GM18951 (cell line): ENCODE results near the gene JAZF1.

Source experiments
- POLR2A ChIP-seq: IDR thresholded peaks from 4 replicates; pipeline ENCODE4 v1.6.1; 2011; ENCODE audit warnings: mild to moderate bottlenecking; ENCODE audit not compliant: insufficient read length, insufficient read depth; ENCODE audit errors: extremely low read depth
- in situ Hi-C: fragments of 300-500 bp; cut with MboI; formaldehyde crosslinking; loops from one replicate; pipeline ENCODE4 v1.12.0; 2022; ENCODE audit warnings: low sequenced_read_pairs, mixed read lengths, inconsistent platforms; ENCODE audit not compliant: unreplicated experiment

The JAZF1 gene

DNA sequence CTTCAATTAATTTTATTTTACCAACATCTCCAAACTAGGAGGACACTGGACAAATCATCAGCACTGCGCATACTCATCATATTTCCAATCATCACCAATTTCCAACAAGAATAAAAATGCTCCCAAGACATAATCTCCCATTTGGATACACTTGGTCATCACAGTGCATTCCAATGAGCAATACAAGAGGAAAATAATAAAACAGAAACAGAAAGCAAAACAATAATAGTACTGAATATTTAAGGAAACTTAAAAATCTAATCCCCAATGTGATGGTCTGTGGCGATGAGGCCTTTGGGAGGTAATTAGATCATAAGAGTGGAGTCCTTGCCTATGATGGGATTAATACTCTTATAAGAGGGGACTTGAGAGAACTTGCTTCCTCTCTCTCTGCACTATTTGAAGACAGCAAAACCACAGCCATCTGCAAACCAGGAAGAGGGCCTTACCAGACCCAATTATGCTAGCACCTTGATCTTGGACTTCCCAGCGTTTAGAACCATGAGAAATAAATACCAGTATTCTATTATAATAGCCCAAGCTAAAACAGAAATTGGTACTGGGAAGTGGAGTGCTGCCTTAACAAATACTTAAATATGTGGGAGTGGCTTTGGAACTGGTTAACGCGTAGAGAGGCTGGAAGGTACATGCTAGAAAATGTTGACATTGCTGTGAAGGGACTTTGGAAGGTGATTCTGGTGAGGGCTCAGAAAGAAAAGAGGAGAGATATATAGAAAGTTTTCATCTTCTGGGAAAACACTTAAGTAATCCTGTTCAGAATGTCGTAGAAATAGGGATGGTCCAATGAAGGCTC lies 91.5 kb downstream of the JAZF1 start:
- no peak for TF ChIP-seq POLR2A
- in situ Hi-C loops = no loop called here

DNA sequence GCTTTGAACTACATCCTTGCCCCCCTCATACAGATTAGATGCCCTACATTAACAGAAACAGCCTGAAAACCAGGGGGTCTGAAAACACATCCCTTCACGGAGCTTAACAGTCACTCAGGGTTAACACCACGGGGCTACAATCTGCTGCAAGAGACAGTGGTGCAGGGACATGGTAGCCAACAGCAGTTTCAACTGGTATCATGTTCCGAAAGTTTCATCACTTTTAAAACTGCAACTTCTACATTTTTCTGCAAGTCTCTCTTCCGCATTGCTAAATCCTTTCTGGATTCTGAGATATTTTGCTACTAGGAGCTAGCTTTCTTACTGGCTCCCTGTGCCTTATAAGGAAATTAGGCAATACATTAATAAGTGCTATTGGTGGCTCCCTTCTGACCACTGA lies 92.6 kb downstream of the JAZF1 start:
- in situ Hi-C loops = no loop called here
- TF ChIP-seq POLR2A = no peak

DNA sequence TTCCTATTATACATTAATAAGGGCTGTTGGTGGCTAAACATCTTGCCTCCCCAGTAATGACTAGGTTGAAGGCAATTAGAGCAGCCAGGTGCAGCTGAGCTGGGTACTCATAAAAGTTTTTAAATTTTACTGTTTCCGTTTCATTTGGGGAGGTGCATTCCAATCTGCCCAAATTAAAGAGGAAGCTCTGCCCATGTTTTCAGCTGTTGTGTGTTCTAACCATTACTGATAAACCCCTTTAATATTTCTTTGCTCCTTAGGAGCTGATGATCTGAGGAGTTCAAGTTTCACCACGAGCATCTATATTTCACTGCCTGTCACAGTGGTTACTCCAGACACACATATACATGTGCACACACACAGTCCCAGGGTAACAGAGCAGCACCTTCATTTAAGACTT lies 94.4 kb downstream of the JAZF1 start:
- in situ Hi-C loops = no loop called here
- no peak for TF ChIP-seq POLR2A

DNA sequence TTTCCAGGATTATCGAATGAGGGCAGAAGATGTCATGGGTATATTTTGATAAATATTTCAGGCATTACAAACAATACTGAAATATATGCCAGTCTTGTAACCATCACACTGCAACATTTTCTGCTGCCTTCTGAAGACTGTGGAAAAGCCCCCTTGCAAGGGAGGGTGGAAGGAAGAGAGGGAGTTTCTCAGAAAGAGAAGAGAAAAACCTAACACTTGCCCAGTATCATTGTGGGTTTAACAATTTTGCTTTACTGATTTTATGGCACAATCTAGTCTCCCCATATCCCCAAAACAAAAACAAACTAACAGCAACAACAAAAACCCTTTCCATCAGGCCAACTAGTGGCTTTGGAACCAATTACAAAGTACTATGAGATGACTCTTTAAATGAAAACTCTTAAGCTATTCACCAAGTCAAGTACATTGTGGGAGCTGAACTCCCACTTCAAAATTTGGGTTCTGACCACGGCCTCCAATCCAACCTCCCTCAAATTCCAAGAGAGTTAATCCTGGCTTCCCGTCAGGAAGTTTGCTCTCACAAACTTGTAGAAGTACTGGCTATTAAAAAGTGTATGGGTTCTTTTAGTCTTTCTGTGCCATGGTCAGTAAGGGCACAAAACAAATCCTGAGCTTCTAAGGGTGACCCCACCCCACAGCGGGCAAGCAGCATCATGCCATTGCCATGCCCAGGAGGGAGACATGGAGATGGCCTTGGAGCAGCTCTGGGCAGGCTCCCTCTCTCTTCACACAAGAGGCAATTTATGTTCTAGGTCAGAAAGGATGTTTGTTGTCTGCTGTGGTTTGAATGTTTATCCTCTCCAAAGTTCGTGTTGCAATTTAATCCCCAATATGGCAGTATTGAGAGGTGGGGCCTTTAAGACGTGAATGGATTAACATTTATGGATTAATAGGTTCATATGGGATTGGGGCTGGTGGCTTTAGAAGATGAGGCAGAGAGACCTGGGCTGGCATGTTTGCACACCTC lies 96.3 kb downstream of the JAZF1 start:
- in situ Hi-C loops = no loop called here

DNA sequence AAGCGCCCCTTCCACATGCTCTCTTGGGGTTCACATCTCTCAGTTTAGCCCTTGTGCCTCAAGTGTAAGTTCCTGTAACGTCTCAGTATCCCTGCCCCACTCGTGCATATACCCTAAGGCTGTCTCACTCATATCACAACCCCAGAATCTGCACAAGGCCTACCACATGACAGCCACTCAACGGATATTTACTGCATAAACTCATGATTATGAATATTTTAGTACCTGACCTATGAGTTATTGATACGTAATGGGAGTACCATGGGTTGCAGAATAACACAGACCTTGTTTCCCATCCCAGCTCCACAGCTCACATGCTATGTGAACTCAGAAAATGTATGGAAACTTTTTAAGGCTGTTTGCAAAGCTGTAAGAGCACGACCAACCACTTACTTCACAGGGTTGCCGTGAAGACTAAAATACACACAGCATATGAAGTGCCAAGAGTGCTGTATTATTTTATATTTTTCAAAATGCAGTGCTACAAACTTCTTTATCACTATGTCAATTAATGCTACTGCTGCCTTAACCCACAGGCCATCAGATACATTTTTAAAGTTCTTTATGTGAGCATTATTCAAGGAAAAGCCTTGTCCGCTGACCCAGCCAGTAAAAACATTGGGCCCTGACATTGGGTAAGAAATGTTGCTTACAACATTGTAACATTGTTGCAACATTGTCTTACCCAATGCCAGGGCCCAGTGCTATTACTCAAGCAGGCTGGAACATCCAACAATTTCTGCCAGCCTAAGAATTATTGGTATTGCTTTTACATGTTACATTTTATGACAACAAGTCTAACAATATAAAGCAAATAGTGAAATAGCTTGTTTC lies 97.2 kb downstream of the JAZF1 start:
- in situ Hi-C loops = no loop called here
- no peak for TF ChIP-seq POLR2A

More for the DNA sequence above, 96.3 kb downstream of the JAZF1 start:
- no peak for TF ChIP-seq POLR2A

DNA sequence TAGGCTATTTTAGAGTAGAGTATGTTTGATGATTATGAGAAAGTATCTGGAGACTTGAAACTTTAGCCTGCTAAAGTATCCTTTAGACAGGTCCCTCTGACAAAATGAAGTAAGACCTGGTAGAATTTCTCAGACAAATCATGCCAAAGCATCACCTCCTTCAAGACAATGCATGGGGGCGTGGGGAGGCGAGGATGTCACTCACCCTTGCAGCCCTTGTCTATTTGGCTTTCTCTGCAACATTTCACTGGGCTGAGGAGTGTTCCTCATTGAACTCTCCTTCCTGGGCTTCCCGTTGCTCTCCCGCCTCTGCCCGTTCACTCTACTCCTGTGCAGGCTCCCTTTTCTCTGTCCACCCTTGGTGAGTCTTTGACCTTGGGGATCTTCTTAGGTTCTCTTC lies 98.5 kb downstream of the JAZF1 start:
- TF ChIP-seq POLR2A = no peak
- in situ Hi-C loops = no loop called here

DNA sequence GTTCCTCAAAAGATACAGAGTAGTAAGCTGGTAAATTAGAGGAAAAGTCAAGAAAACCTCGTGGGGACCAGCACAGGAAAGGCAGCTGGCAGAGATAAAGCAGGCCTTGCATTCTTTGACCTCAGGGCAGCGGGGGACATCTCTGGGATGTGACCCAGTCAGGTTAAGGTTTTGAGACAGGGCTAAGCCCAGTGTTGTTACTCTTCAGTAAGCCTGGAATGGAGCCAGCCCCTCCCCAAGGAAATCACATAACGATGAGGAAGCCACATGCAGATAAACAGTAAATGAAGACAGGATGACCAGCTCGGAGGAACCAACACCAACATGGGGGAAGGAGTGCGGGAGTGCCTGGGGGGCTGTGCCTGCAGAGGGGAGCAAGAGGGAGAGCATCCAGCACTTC lies 99.6 kb downstream of the JAZF1 start:
- in situ Hi-C loops = no loop called here
- TF ChIP-seq POLR2A = no peak

DNA sequence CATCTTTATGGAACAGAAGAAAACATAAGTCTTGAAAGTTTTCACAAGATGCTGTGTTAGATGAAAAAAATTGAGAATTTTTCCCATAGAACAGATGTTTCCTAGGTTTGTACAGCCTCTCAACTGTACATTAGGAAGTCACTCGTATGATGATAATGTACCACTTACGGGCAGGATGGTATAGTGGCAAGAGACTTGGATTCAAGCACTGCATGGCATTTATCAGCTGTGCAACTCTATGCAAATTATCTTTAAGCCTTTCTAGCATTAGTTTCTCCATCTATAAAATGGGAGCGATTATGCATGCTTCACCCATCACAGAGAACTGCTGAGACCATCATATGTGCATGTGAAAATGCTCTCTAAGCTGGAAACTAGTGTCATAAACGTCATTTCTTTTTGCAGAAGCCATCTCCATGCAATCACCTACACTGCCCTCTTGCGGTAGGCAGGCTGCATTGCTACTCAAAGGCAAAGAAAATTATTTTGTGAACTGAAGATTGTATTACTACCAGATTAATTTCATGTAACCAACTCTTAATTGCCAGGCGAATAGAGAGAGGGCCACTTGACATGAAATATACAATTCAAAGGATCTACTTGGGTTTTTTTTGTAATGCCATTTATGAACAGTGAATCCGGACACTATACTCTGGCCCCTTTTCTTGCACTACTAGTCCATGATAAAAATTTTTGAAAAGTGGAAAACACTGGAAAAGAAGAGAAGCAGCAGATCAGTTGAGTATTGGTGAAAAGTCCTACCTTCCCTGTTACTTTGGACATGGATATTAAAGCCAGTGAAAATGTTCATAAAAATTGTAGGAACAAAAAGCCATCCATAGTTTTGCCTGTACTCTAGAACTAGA lies 102.3 kb downstream of the JAZF1 start:
- in situ Hi-C loops = no loop called here
- TF ChIP-seq POLR2A = no peak

DNA sequence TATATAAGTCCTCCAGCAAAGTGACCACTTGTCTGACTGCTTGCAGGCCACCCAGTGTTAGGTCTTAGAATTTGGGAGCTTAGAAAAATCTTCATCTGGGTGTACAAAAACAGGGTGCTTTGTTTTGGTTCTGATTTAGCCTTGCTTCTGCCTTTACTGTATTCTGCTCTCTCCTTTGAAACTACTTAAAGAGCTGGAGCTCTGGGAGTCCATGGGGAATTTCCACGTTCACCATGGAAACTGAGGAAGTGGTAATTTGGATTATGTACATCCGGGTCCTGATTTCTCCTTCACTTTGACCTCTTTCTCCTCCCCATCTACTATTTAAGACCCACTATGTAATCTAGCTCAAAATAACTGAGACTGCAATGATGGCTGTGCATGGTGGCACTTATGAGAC lies 103.0 kb downstream of the JAZF1 start:
- in situ Hi-C loops = no loop called here
- no peak for TF ChIP-seq POLR2A

DNA sequence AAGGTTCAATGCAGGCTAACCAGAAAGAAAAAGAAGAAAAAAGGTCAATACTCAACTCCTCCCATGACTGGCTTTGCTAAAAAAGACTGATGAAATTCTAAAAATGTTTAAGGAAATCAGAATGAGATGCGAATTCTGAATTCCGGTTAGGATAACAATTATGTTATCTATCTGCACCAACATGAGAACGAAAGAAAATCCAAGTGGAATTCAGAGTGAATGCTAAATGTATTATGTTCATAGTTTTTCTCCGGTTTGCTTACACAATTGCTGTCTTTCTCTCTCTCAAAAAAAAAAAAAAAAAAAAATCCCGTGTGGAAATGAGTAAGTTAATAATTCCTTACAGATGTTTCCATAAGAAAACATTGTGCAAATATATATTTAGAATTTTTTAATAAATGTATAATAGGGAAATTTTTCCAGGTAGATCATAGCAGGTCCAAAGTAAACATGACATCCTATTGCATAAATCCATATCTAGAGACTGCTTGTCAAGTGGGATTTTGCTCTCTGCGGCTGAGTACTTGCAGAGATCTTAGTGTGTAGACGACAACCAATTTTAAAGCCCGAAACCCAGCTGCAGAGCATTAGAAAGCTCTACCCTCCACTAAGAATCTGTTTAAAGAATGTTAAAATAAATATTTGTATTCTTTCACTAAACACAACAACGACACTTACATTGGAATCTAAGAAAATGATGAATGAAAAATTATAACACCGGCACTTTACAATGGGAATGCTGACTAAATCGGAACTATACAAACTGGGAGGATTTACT lies 104.0 kb downstream of the JAZF1 start:
- in situ Hi-C loops = no loop called here
- TF ChIP-seq POLR2A = no peak

DNA sequence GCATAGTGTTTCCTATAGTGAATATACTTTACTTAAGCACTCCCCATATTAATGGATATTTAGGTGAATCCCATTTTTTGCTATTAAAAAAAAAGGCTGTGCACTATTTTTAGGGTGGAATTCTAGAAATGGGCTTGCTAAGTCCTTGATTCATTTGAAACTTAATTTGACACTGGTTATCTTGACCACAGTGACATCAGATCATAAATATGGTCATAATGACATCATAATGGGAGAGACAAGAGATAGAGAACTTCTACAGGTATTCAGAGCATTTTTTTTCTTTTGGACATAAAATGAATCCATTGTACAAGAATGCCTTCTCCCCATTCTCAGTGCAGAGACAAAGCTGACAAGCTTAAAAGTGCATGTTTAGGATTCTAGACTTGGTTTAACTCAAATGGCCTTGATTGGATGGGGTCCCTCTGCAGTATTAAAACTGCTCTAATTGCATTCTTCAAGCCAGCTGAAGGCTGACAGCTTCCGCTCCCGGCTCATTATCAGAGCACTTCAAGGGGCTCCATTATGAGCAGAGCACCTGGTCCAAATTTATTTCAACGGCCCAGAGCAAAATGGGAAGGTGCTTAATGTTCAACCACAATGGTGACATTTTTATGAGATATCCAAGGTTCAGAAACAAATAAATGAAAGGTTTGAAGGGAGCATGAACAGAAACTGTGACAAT lies 104.8 kb downstream of the JAZF1 start:
- in situ Hi-C loops = no loop called here
- no peak for TF ChIP-seq POLR2A
